IgD-negative memory B cell (primary cell): ENCODE data around the gene PRRC2B. TPM values are rescaled to one million over a fixed set of nuclear protein-coding genes. Genes with fewer than 3 reads are reported as not detected.
"Not testable (repeated sequence)": the region's sequence is repeated elsewhere in the genome, so short reads cannot be mapped to it uniquely, and the experiment has no call there.

ENCODE experiments used
- H3K27ac Mint-ChIP-seq, 3 donors: one replicate each; pipeline ENCODE4 v1.8.0; 2020 to 2022; ENCODE audit warnings: mild to moderate bottlenecking in 3 of 3, mixed read lengths in 3 of 3, moderate library complexity in 1 of 3
- H3K27me3 Mint-ChIP-seq: one replicate; pipeline ENCODE4 v1.8.0; 2021; ENCODE audit warnings: mixed read lengths
- H3K36me3 Mint-ChIP-seq: one replicate; pipeline ENCODE4 v1.8.0; 2020; ENCODE audit warnings: mild to moderate bottlenecking, mixed read lengths
- H3K4me1 Mint-ChIP-seq, 3 donors: one replicate each; pipeline ENCODE4 v1.8.0; 2020 to 2022; ENCODE audit warnings: mixed read lengths in 3 of 3, mild to moderate bottlenecking in 1 of 3
- H3K4me3 Mint-ChIP-seq, 4 donors: one replicate each; pipeline ENCODE4 v1.8.0; 2020 to 2022; ENCODE audit warnings: mild to moderate bottlenecking in 4 of 4, mixed read lengths in 4 of 4, moderate library complexity in 3 of 4
- H3K9me3 Mint-ChIP-seq, 3 donors: one replicate each; pipeline ENCODE4 v1.8.0; 2020 to 2021; ENCODE audit warnings: mixed read lengths in 3 of 3, mild to moderate bottlenecking in 1 of 3
- polyA plus RNA-seq: library from polyadenylated mRNA; unstranded; fragments of 300-500 nt; fragmentation: Illumina TruSeq; gene quantifications from one replicate; pipeline ENCODE4 v1.2.3, GENCODE V29; 2021

PRRC2B gene
- polyA plus RNA-seq, 1 donor from 2014 or later: 34.1 TPM

DNA sequence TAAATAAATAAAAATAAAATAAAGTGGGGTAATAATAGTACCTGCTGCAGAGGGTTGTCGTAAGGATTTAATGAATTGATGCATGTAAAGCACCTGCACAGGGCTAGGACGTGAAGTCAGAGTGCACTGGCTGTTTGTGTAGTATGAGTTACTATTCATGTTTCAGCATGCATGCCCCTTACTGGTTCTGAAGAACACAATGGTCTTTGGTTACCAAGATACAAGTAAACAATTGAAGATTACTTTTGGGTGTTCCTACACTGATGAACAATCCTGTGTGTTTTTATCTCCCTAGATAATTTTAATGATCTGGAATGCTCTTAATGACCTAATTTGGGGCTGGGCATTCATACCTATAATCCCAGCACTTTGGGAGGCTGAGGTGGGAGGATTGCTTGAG, 23.2 kb upstream of the PRRC2B start:
- Mint-ChIP-seq H3K27ac (no peak overlapping the region), H3K4me1 (peaks cover 7 to 9% (median 7%) of the 10 kb centered on the region in 3 donors), H3K4me3 (no peak overlapping the region), H3K36me3 (no peaks in the 10 kb centered on the region), H3K9me3 (no peaks in the 10 kb centered on the region), H3K27me3 (no peaks in the 10 kb centered on the region)

DNA sequence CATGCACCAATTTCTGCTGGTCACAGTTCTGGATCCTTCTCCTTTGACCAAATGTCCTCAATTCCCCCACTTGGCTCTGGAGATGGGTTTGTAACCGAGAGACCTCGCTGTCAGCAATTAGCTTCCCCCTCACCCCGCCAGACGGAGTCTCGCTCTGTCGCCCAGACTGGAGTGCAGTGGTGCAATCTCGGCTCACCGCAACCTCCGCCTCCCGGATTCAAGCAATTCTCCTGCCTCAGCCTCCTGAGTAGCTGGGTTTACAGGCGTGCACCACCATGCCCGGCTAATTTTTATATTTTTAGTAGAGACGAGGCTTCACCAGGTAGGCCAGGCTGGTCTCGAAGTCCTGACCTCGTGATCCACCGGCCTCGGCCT, 21.3 kb upstream of the PRRC2B start:
- not testable (repeated sequence) for H3K27me3 Mint-ChIP-seq, H3K4me1 Mint-ChIP-seq, H3K36me3 Mint-ChIP-seq, H3K9me3 Mint-ChIP-seq
- peak overlapping the region; percentile 88 to 98 (median 97) for H3K27ac Mint-ChIP-seq
- H3K4me3 Mint-ChIP-seq: peak overlapping the region; percentile 87 to 94 (median 90)

DNA sequence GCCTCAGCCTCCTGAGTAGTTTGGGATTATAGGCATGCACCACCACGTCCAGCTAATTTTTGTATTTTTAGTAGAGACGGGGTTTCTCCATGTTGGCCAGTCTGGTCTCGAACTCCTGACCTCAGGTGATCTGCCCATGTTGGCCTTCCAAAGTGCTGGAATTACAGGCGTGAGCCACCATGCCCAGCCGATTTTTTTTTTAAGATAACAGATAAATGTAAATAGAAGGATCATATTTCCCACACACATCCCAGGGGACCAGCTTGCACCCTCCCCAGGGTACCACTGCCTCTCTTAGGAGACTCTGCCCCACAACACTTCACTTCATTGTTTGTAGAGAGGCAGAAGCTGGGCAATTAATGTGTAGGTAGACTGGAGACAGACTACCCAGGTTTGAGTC, 19.2 kb upstream of the PRRC2B start:
- not testable (repeated sequence) for H3K36me3 Mint-ChIP-seq, H3K27me3 Mint-ChIP-seq, H3K4me1 Mint-ChIP-seq, H3K9me3 Mint-ChIP-seq
- Mint-ChIP-seq H3K27ac (peak overlapping the region in 1 of 3 donors; percentile 98), H3K4me3 (peak overlapping the region in 3 of 4 donors; percentile 11 to 63 (median 12))

DNA sequence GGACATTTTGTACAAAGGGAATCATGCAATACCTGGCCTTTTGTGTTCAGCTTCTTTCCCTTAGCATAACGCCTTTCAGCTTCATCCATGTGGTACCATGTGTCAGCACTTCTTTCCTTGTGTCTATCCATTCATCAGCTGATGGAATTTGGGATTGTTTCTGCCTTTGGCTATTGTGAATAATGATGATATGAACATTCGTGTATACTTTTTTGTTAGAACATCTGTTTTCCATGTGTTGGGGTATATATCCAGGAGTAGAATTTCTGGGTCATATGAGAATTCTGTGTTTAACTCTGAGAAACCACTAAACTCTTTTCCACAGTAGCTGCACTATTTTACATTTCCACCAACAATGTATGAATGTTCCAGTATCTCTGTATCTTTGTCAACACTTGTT, 14.8 kb upstream of the PRRC2B start:
- peaks cover under 1 to 4% (median 3%) of the 10 kb centered on the region in 3 donors for H3K4me1 Mint-ChIP-seq
- H3K27me3 Mint-ChIP-seq: no peaks in the 10 kb centered on the region
- peaks cover 1% of the 10 kb centered on the region for H3K36me3 Mint-ChIP-seq
- peak overlapping the region in 1 of 3 donors; percentile 34 for H3K27ac Mint-ChIP-seq
- no peaks in the 10 kb centered on the region for H3K9me3 Mint-ChIP-seq
- peak overlapping the region in 1 of 4 donors; percentile 43 for H3K4me3 Mint-ChIP-seq

DNA sequence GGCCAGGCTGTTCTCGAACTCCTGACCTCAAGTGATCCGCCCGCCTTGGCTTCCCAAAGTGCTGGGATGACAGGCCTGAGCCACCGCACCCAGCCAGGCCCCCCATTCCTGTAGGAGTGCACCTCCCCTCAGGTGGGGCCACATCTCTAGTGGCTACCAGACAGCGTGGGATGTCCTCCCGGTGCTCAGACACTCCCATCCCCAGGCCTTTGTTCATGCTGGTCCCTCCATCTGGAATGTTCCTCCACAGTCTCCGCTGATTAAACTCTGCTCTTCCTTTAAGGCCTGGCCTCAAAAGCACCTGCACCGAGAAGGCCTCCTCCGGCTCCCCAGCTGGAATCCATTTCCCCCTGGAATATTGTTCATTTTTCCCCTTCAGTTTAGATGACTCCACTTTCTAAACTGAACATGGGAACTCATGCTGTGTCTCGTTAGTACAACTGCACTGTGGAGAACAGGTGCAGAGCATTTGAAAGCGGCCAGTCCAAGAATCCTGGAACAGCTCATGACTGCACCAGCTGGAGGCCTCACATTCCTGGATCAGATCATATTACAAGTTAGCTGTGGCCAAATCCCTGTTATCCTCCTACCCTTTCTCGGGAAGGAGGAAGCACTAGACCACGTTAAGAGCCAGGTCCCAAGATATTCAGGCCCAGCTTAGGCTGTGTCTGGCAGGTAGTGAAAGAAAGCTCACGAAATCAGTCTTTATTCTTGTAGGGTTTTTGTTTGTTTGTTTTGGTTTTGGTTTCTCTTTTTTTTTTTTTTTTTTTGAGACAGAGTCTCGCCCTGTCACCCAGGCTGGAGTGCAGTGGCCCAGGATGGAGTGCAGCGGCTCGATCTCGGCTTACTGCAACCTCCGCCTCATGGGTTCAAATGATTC, 10.8 kb upstream of the PRRC2B start:
- H3K4me1 Mint-ChIP-seq: peaks cover 0 to 4% (median 4%) of the 10 kb centered on the region in 3 donors
- H3K36me3 Mint-ChIP-seq: peaks cover 1% of the 10 kb centered on the region
- H3K27ac Mint-ChIP-seq: peak overlapping the region in 1 of 3 donors; percentile 67
- H3K9me3 Mint-ChIP-seq: no peaks in the 10 kb centered on the region
- H3K27me3 Mint-ChIP-seq: no peaks in the 10 kb centered on the region
- no peak overlapping the region for H3K4me3 Mint-ChIP-seq

DNA sequence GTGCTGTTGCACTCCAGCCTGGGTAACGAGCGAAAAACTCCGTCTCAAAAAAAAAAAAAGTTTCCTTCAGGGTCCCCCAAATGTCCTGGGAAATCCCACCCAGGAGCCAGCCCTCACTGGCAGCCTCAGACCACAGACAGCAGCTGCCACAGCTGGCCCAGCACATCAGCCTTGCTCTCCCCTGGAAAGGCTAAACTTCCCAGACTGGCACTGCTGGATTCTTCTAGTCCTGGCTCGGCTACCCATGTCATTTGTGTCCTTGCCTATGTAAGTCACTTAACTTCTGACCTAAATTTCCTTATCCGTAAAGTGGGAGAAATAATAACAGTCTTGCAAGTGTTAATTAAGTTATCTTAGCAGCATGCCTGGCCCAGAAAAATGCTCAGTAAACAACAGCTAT, 8.6 kb upstream of the PRRC2B start:
- peaks cover 0 to 4% (median 4%) of the 10 kb centered on the region in 3 donors for H3K4me1 Mint-ChIP-seq
- no peaks in the 10 kb centered on the region for H3K27me3 Mint-ChIP-seq
- no peaks in the 10 kb centered on the region for H3K9me3 Mint-ChIP-seq
- H3K36me3 Mint-ChIP-seq: peaks cover 1% of the 10 kb centered on the region
- no peak overlapping the region for H3K27ac Mint-ChIP-seq
- no peak overlapping the region for H3K4me3 Mint-ChIP-seq

DNA sequence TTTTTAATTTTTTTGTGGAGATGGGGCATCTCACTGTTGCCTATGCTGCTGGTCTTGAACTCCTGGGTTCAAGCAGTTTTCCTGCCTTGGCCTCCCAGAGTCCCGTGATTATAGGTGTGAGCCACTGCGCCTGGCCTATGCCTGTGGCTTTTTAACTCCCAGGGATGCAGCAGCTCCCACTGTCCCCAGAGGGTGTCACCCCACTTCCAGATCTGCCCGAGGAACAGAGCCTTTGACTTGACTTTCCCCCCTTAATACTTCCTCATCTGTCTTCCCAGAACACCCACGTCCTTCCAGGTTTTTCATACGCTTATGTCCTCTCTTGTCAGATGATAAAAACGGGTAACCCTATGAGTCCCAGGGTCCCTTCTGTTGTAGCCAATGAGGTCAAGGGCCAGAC, 7.6 kb upstream of the PRRC2B start:
- peaks cover 0 to 4% (median 4%) of the 10 kb centered on the region in 3 donors for H3K4me1 Mint-ChIP-seq
- H3K27ac Mint-ChIP-seq: no peak overlapping the region
- no peak overlapping the region for H3K4me3 Mint-ChIP-seq
- H3K9me3 Mint-ChIP-seq: no peaks in the 10 kb centered on the region
- no peaks in the 10 kb centered on the region for H3K27me3 Mint-ChIP-seq
- H3K36me3 Mint-ChIP-seq: no peaks in the 10 kb centered on the region

DNA sequence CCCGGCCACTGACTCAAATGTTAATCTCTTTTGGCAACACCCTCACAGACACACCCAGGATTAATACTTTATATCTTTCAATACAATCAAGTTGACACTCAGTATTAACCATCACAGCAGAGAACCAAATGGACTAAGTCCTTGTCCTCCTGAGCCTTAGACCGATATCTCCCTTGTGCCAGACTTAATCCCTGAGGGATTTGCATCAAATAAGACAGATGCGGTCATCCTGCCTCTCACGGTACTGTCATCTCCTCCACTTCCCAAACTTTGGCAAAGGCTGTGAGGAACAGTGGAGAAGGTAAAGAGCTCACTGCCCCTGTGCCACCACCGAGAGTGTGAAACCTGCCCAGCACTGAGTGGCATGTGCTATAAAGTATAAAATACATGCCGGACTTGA, 6.5 kb upstream of the PRRC2B start:
- Mint-ChIP-seq H3K27ac (peak overlapping the region in 1 of 3 donors; percentile 33), H3K36me3 (no peaks in the 10 kb centered on the region), H3K9me3 (no peaks in the 10 kb centered on the region)

DNA sequence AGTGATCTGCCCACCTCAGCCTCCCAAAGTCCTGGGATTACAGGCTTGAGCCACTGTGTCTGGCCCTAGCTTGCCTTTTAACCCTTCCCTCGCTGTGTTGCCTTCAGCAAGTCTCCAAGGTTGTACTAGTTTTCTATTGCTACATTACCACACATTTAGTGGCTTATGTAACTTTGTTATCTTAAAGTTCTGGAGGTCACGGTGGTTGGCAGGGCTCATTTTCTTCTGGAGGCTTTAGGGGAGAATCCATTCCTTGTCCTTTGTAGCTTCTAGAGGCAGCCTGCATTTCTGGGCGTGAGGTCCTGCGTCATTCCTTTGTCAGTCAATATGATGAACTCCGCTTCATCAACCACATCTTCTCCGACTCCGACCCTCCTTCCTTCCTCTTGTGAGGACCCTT, 2.9 kb upstream of the PRRC2B start:
- H3K9me3 Mint-ChIP-seq: no peaks in the 10 kb centered on the region

More for the DNA sequence above, 6.5 kb upstream of the PRRC2B start:
- no peak overlapping the region for H3K4me3 Mint-ChIP-seq
- H3K4me1 Mint-ChIP-seq: peaks cover 0 to 4% (median 4%) of the 10 kb centered on the region in 3 donors
- H3K27me3 Mint-ChIP-seq: no peaks in the 10 kb centered on the region

DNA sequence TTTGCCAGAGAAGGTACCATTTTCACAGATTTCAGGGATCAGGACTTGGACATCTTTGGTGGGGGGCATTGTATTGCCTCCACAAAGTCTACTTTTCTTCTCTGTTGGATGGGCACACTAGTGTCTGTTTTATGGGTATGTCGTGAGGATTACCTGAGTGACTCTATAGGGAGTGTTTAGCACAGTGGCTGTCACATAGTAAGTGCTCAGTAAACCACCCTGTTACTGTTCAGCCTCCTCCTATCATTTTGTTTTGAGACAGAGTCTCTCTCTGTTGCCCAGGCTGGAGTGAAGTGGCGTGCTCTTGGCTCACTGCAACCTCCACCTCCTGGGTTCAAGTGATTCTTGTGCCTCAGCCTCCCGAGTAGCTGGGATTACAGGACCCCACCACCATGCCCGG, 2.4 kb upstream of the PRRC2B start:
- Mint-ChIP-seq H3K36me3 (no peaks in the 10 kb centered on the region), H3K4me3 (no peak overlapping the region), H3K27ac (peak overlapping the region in 1 of 3 donors; percentile 71)

More for the DNA sequence above, 2.9 kb upstream of the PRRC2B start:
- Mint-ChIP-seq H3K4me1 (peaks cover 11 to 14% (median 13%) of the 10 kb centered on the region in 3 donors), H3K27ac (peak overlapping the region in 1 of 3 donors; percentile 71), H3K27me3 (no peaks in the 10 kb centered on the region), H3K4me3 (peak overlapping the region in 2 of 4 donors; percentile 22 to 61), H3K36me3 (no peaks in the 10 kb centered on the region)

DNA sequence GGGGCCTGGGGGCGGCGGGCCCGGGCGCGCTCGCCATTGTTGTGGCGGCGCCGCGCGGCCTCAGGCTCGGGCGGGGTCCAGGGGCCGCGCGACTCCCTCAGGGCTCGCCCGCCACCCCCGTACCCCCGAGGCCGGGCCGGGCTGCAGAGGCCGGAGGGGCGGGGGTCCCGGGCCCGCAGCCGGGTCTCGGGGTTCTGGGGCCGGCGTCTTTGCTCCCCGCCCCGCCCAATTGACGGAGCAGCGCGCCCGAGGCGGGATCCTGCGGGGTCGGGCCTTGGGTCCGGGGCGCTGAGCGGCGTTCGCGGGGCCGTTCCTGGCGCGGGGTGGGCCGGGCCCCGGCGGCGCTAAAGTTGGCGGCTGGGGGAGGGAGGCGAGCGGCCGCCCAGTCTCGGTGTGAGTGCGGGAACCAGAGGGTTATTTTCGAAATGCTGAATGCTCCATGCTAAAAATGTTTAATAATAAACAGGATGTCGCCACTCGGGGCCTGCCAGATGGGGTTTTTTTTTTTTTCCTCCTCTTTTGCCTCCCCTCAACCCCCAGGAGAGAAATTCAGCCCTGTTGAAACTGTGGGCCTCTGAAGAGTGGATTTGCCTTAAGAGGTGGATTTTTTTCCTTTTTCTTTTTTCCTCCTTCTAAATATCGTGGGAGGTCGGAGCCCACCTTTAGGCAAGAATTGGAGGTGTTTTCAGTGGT, 724 bp downstream of the PRRC2B start:
- Mint-ChIP-seq H3K27ac (peak overlapping the region; percentile 86 to 99 (median 89)), H3K4me1 (peaks cover 38 to 39% (median 38%) of the 10 kb centered on the region in 3 donors), H3K27me3 (no peaks in the 10 kb centered on the region), H3K4me3 (peak overlapping the region; percentile 83 to 95 (median 91)), H3K9me3 (no peaks in the 10 kb centered on the region), H3K36me3 (peaks cover 3% of the 10 kb centered on the region)

More for the DNA sequence above, 2.4 kb upstream of the PRRC2B start:
- no peaks in the 10 kb centered on the region for H3K9me3 Mint-ChIP-seq
- H3K27me3 Mint-ChIP-seq: no peaks in the 10 kb centered on the region
- H3K4me1 Mint-ChIP-seq: peaks cover 14 to 15% (median 15%) of the 10 kb centered on the region in 3 donors

DNA sequence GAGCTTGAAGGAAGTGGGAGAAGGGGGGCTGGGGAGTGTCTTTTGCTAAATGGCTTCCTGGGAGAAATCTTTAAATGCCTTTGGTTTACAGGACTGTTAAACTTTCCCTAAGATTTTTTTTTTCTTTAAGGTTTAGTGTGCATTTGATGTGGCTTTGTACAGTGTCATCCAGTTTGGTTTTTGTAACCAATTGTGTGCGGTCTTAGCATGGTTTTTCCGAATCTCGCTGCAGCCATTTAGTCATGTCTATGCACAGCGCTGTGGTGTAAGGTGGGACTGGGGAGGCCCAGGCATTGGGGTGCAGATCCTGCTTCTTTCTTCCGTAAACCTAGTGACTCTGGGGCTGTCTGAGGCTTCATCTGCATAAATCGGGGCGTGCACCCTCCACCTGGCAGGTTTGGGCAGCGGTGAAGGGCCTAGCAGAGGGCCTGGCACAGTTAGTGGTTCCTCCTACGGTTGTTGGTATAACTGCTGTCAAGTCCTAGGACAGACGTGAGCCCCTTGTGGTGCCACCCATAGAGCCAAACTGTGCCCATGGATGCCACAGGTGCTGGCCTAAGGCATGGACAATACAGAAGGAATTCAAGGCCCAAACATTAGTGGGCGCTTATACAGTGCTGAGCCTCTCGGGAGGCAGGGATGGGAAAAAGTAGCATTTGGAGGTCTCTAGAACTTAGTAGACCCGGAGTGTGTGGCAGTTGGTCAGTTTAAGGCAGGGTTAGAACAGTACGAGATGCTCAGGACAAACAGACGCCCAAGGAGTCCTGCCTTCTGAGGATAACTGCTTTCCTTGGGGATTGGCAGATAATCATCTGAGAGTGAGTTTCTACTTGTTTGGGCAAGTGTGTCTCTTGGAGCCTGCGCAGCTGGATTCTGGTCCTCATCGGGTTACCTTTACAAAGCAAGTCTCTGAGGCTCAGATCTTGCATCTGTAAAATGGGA, 1.5 kb downstream of the PRRC2B start:
- H3K4me3 Mint-ChIP-seq: peak overlapping the region; percentile 83 to 95 (median 91)
- H3K27ac Mint-ChIP-seq: peak overlapping the region; percentile 86 to 99 (median 89)
- no peaks in the 10 kb centered on the region for H3K9me3 Mint-ChIP-seq
- H3K36me3 Mint-ChIP-seq: peaks cover 3% of the 10 kb centered on the region
- H3K27me3 Mint-ChIP-seq: no peaks in the 10 kb centered on the region
- peaks cover 41 to 45% (median 43%) of the 10 kb centered on the region in 3 donors for H3K4me1 Mint-ChIP-seq

DNA sequence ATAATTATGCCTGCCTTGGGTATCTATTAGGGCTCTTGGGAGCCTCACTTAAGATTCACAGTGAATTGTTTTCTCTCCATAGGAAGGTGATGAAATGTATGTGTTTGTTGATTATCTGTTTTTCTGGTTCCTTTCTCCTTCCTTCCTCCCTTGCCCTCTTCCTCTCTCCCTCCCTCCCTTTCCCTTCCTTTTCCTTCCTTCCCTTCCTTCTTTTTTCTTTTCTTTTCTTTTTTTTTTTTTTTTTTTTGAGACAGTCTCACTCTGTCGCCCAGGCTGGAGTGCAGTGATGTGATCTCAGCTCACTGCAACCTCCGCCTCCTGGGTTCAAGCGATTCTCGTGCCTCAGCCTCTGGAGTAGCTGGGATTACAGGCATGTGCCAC, 2.2 kb downstream of the PRRC2B start:
- Mint-ChIP-seq H3K4me1 (peaks cover 43 to 48% (median 43%) of the 10 kb centered on the region in 3 donors), H3K27ac (peak overlapping the region in 2 of 3 donors; percentile 89 to 99), H3K4me3 (peak overlapping the region; percentile 83 to 95 (median 91))
- H3K27me3 Mint-ChIP-seq, H3K36me3 Mint-ChIP-seq, H3K9me3 Mint-ChIP-seq: not testable (repeated sequence)

DNA sequence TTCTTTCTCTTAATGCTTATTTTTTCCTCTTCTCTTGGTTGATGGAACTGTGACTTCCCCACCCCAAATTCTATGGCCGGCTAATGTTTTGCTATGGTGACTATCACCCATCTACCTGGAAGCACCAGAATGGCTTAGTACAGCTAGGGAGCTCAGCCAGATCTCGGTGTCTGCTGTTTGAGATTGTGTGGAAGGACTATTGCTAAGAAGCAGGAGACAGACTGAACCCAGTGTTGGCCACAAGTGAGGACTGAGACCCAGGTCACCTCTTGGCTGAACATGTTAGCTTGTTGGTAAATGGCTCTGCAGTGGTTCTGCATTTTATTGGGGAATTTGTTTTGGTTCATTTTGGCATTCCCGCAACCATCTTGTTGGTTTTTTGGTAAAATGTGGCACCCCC, 2.7 kb downstream of the PRRC2B start:
- H3K4me3 Mint-ChIP-seq: peak overlapping the region; percentile 66 to 94 (median 88)
- no peaks in the 10 kb centered on the region for H3K27me3 Mint-ChIP-seq
- peaks cover 43 to 49% (median 44%) of the 10 kb centered on the region in 3 donors for H3K4me1 Mint-ChIP-seq
- no peaks in the 10 kb centered on the region for H3K9me3 Mint-ChIP-seq
- peaks cover 3% of the 10 kb centered on the region for H3K36me3 Mint-ChIP-seq
- H3K27ac Mint-ChIP-seq: peak overlapping the region; percentile 89 to 93 (median 89)
